Measurements from ENCODE around the gene RPS6KC1. TPM values are rescaled to one million over a fixed set of nuclear protein-coding genes. Genes with fewer than 3 reads are reported as not detected.

Gene RPS6KC1
- total and polyA plus RNA-seq, 4 experiments from 2014 or later: 4.2 to 15.4 (median 11.2) TPM

DNA sequence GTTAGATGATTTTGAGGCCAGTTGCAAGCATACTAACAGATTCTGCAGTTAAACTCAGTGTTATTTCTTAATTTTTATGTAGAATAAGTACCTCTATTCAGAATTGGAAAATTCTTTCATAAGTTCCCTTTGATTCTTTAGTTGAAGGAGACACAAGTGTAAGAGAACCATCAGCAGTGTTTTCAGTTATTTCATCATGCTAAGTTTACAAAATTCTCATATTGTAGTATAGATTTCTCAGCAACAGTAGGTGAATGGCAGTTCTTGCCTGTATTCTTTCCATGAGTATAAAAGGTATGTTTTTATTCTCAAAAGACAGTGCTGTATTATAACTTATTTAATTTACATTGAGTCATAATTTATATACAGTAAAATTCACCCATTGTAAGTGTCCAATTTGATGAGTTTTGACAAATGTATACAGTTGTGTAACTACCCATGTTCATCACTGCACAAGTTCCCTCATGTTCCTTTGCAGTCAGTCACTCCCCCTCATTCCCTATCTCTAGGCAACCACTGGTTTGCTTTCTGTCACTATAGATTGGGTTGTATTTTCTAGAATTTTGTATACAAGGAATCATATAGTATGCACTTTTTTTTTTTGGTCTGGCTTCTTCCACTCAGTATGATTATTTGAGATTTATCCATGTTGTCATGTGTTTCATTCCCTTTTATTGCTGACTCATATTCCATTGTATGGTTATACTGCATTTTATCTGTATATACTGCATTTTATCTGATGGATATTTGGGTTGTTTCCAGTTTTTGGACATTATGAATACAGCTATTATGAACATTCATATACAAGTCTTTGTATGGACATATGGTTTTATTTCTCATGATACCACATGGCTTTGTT lies 3.9 kb downstream of the RPS6KC1 start:
- peaks cover 18% of the 10 kb centered on the region for H3K4me1 ChIP-seq (ENCODE audit: insufficient read depth, low read length)
- Mint-ChIP-seq H3K4me3 (no peak overlapping the region), H3K36me3 (peaks cover 4 to 12% of the 10 kb centered on the region in 2 donors), H3K9me3 (peaks cover 0 to 3% (median 0%) of the 10 kb centered on the region in 8 donors), H3K4me1 (peaks cover 26 to 41% (median 33%) of the 10 kb centered on the region in 4 donors), H3K27ac (peak overlapping the region in 1 of 7 donors; percentile 35), H3K27me3 (peaks cover 0 to 2% of the 10 kb centered on the region in 2 donors)
- no peaks in the 10 kb centered on the region for H3K27me3 ChIP-seq (ENCODE audit: insufficient read depth, low read length)
- CTCF ChIA-PET (ENCODE audit: partially characterized antibody): interaction anchor here (0.9 kb wide), 1 partner anchor 28 kb away, joined by 3 read pairs; no protein-coding TSS in a partner anchor
- H3K9me3 ChIP-seq (ENCODE audit: control insufficient read depth in 1 of 2, low read length in 2 of 2): no peaks in the 10 kb centered on the region
- no peak overlapping the region for H3K27ac ChIP-seq (ENCODE audit: low read depth, low read length)
- no peak overlapping the region for H3K4me3 ChIP-seq (ENCODE audit: low read length in 2 of 2)
- H3K36me3 ChIP-seq (ENCODE audit: insufficient read depth, low read length): no peaks in the 10 kb centered on the region
- intact Hi-C loops (cut with micrococcal nuclease): no loop called here
- POLR2A ChIA-PET (ENCODE audit: partially characterized antibody): no interaction called here
- no peak for DNase-seq

DNA sequence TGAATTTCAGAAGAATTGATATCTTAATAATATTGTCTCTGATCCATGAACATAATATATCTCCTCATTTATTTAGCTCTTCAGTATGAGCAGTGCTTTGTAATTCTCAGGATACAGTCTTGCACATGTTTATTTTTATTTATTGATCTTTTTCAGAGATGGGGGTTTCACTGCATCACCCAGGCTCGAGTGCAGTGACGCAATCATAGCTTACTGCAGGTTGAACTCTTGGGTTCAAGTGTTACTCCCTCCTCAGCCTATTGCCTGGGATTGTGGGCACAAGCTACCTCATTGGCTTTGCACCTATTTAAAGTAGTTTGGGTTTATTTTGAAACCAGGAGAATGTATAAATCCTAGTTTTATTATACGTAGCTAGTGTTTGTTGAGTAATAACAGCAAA lies 4.7 kb downstream of the RPS6KC1 start:
- Histone ChIP-seq H3K27me3 (ENCODE audit: insufficient read depth, low read length) (no peaks in the 10 kb centered on the region), H3K9me3 (ENCODE audit: control insufficient read depth in 1 of 2, low read length in 2 of 2) (no peaks in the 10 kb centered on the region), H3K4me1 (ENCODE audit: insufficient read depth, low read length) (peaks cover 13% of the 10 kb centered on the region), H3K4me3 (ENCODE audit: low read length in 2 of 2) (no peak overlapping the region), H3K36me3 (ENCODE audit: insufficient read depth, low read length) (no peaks in the 10 kb centered on the region), H3K27ac (ENCODE audit: low read depth, low read length) (no peak overlapping the region)
- H3K27ac Mint-ChIP-seq: no peak overlapping the region
- peaks cover 18 to 33% (median 25%) of the 10 kb centered on the region in 4 donors for H3K4me1 Mint-ChIP-seq
- intact Hi-C loops (cut with micrococcal nuclease): no loop called here
- peaks cover 0 to under 1% (median 0%) of the 10 kb centered on the region in 8 donors for H3K9me3 Mint-ChIP-seq
- H3K4me3 Mint-ChIP-seq: no peak overlapping the region
- H3K36me3 Mint-ChIP-seq: peaks cover 4 to 6% of the 10 kb centered on the region in 2 donors
- ChIA-PET CTCF (ENCODE audit: partially characterized antibody) (interaction anchor here (0.9 kb wide), 1 partner anchor 29 kb away, joined by 3 read pairs; no protein-coding TSS in a partner anchor), POLR2A (ENCODE audit: partially characterized antibody) (no interaction called here)
- no peaks in the 10 kb centered on the region for H3K27me3 Mint-ChIP-seq
- no peak for DNase-seq

DNA sequence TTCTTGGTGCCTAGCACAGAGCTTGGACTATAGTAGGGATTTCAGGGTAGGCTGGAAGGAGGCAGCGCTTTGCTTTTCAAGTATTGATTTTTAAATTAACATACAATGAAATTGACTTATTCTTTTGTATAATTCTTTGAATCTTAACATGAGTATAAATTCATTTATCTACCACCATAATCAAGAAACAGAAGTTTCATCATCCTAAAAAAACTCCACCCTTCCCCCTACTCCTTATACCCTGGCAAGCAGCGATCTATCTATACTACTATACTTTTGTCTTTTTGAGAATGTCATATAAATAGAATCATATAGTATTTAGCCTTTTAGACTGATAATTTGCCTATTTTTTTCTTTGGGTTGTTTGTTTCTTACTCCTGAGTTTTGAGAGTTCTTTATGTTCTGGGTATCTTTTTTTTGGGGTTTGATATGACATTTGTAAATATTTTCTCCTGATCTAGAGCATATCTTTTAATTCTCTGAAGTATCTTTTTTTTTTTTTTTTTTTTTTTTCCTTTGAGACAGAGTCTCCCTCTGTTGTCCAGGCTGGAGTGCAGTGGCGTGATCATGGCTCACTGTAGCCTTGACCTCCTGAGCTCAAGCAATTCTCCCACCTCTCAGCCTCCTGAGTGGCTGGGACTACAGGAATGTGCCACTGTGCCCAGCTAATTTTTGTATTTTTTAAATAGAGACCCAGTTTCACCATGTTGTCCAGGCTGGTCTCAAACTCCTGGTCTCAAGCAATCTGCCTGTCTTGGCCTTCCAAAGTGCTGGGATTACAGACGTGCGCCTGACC lies 6.4 kb downstream of the RPS6KC1 start:
- Histone ChIP-seq H3K27ac (ENCODE audit: low read depth, low read length) (no peak overlapping the region), H3K4me1 (ENCODE audit: insufficient read depth, low read length) (peaks cover 4% of the 10 kb centered on the region), H3K4me3 (ENCODE audit: low read length in 2 of 2) (no peak overlapping the region), H3K36me3 (ENCODE audit: insufficient read depth, low read length) (no peaks in the 10 kb centered on the region), H3K9me3 (ENCODE audit: control insufficient read depth in 1 of 2, low read length in 2 of 2) (no peaks in the 10 kb centered on the region), H3K27me3 (ENCODE audit: insufficient read depth, low read length) (no peaks in the 10 kb centered on the region)
- CTCF ChIA-PET (ENCODE audit: partially characterized antibody): no interaction called here
- no peak overlapping the region for H3K4me3 Mint-ChIP-seq
- POLR2A ChIA-PET (ENCODE audit: partially characterized antibody): no interaction called here
- H3K36me3 Mint-ChIP-seq: peaks cover 0 to 4% of the 10 kb centered on the region in 2 donors
- H3K27me3 Mint-ChIP-seq: no peaks in the 10 kb centered on the region
- intact Hi-C loops (cut with micrococcal nuclease): no loop called here
- H3K4me1 Mint-ChIP-seq: peaks cover 10 to 22% (median 17%) of the 10 kb centered on the region in 4 donors
- no peaks in the 10 kb centered on the region for H3K9me3 Mint-ChIP-seq
- no peak for DNase-seq
- H3K27ac Mint-ChIP-seq: no peak overlapping the region

DNA sequence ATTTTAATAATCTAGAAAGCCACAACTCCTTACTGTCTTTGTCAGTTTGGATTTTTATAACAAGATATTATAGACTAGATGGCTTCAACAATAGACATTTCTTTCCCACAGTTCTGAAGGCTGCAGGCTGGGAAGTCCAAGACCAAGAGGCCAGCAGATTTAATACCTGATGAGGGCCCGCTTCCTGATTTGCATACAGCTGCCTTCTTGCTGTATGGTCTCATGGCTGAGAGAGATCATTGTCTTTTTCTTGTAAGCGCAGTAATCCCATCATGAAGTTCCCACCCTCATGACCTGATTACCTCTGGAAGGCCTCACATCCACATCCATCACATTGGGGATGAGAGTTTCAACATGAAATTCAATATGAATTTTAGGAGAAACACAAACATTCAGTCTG lies 9.8 kb downstream of the RPS6KC1 start:
- CTCF ChIA-PET (ENCODE audit: partially characterized antibody): no interaction called here
- Histone ChIP-seq H3K36me3 (ENCODE audit: insufficient read depth, low read length) (no peaks in the 10 kb centered on the region), H3K27me3 (ENCODE audit: insufficient read depth, low read length) (no peaks in the 10 kb centered on the region), H3K4me3 (ENCODE audit: low read length in 2 of 2) (no peak overlapping the region), H3K4me1 (ENCODE audit: insufficient read depth, low read length) (no peaks in the 10 kb centered on the region), H3K9me3 (ENCODE audit: control insufficient read depth in 1 of 2, low read length in 2 of 2) (no peaks in the 10 kb centered on the region), H3K27ac (ENCODE audit: low read depth, low read length) (no peak overlapping the region)
- no peaks in the 10 kb centered on the region for H3K27me3 Mint-ChIP-seq
- no peaks in the 10 kb centered on the region for H3K9me3 Mint-ChIP-seq
- no peak for DNase-seq
- no peak overlapping the region for H3K27ac Mint-ChIP-seq
- H3K4me1 Mint-ChIP-seq: peaks cover 4 to 13% (median 8%) of the 10 kb centered on the region in 4 donors
- POLR2A ChIA-PET (ENCODE audit: partially characterized antibody): no interaction called here
- no peak overlapping the region for H3K4me3 Mint-ChIP-seq
- intact Hi-C loops (cut with micrococcal nuclease): no loop called here
- no peaks in the 10 kb centered on the region for H3K36me3 Mint-ChIP-seq

DNA sequence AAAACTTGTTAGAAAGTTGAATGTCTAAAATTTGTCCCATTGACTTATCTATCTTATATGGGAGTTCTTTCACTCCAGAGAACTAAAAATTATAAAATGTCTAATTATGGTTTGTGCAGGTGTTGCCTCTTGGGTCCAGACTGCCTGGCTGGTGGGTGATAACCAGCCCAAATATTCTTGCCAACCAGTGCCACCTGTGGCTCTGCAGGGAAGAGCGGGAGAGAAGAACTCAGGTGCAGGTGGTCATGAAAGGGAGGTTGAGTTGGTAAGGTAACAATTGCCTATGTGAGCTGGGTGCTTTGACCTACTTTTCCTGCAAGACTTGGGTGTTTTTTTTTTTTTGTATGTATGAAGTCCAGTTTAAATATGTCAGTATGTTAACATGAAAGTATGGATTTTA lies 10.2 kb downstream of the RPS6KC1 start:
- H3K27me3 ChIP-seq (ENCODE audit: insufficient read depth, low read length): no peaks in the 10 kb centered on the region
- H3K4me1 Mint-ChIP-seq: peaks cover 4 to 13% (median 8%) of the 10 kb centered on the region in 4 donors
- no peak overlapping the region for H3K4me3 ChIP-seq (ENCODE audit: low read length in 2 of 2)
- H3K36me3 Mint-ChIP-seq: no peaks in the 10 kb centered on the region
- no peak overlapping the region for H3K27ac ChIP-seq (ENCODE audit: low read depth, low read length)
- intact Hi-C loops (cut with micrococcal nuclease): no loop called here
- ChIA-PET CTCF (ENCODE audit: partially characterized antibody) (no interaction called here), POLR2A (ENCODE audit: partially characterized antibody) (no interaction called here)
- no peak overlapping the region for H3K27ac Mint-ChIP-seq
- H3K4me1 ChIP-seq (ENCODE audit: insufficient read depth, low read length): no peaks in the 10 kb centered on the region
- H3K9me3 ChIP-seq (ENCODE audit: control insufficient read depth in 1 of 2, low read length in 2 of 2): no peaks in the 10 kb centered on the region
- H3K9me3 Mint-ChIP-seq: no peaks in the 10 kb centered on the region
- H3K27me3 Mint-ChIP-seq: no peaks in the 10 kb centered on the region
- no peak for DNase-seq
- H3K36me3 ChIP-seq (ENCODE audit: insufficient read depth, low read length): no peaks in the 10 kb centered on the region
- no peak overlapping the region for H3K4me3 Mint-ChIP-seq

DNA sequence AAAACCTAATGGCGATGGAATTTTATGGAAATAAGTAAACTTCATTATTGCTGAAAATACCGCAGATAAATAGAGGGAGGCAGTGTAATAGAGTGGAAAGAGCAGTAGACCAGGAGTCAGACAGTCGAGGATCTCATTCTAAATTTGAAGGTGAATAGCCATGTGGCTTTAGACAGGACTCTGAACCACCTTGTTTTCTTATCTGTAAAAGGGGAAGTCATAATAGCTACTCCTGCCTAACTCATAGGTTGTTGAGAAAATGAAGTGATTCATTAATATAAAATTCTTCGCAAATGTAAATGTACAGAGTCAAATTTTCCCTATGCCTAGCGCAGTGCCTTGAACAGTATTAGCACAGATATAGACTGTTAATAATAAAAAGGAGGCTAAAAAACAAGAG lies 14.8 kb downstream of the RPS6KC1 start:
- no peak for DNase-seq
- no peak overlapping the region for H3K4me3 Mint-ChIP-seq
- peak overlapping the region in 1 of 7 donors; percentile 35 for H3K27ac Mint-ChIP-seq
- ChIA-PET CTCF (ENCODE audit: partially characterized antibody) (no interaction called here), POLR2A (ENCODE audit: partially characterized antibody) (no interaction called here)
- Histone ChIP-seq H3K36me3 (ENCODE audit: insufficient read depth, low read length) (no peaks in the 10 kb centered on the region), H3K27ac (ENCODE audit: low read depth, low read length) (no peak overlapping the region), H3K9me3 (ENCODE audit: control insufficient read depth in 1 of 2, low read length in 2 of 2) (no peaks in the 10 kb centered on the region), H3K27me3 (ENCODE audit: insufficient read depth, low read length) (no peaks in the 10 kb centered on the region), H3K4me1 (ENCODE audit: insufficient read depth, low read length) (no peaks in the 10 kb centered on the region), H3K4me3 (ENCODE audit: low read length in 2 of 2) (no peak overlapping the region)
- H3K4me1 Mint-ChIP-seq: peaks cover 4 to 17% (median 8%) of the 10 kb centered on the region in 4 donors
- intact Hi-C loops (cut with micrococcal nuclease): no loop called here
- H3K36me3 Mint-ChIP-seq: no peaks in the 10 kb centered on the region
- H3K27me3 Mint-ChIP-seq: no peaks in the 10 kb centered on the region
- H3K9me3 Mint-ChIP-seq: no peaks in the 10 kb centered on the region

DNA sequence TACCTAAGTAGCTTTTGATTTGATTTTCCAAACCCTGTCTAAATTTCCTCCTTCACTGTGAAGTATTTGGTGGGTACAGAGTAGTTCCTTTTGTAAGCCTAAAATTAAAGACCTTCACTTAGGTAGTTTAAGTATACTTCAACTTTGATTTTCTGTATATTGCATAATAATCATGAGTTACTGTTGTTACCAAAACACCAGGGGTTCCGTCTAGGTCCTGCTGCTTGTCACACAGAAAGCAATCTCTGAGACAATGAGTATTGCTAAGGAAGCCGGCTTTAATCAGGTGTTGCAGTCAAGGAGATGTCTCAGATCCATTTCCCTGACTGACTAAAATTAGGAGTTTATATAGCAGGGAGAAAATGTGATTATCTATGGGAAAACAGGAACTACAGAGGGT lies 15.3 kb downstream of the RPS6KC1 start:
- H3K27me3 ChIP-seq (ENCODE audit: insufficient read depth, low read length): no peaks in the 10 kb centered on the region
- intact Hi-C loops (cut with micrococcal nuclease): no loop called here
- no peak overlapping the region for H3K27ac ChIP-seq (ENCODE audit: low read depth, low read length)
- no peaks in the 10 kb centered on the region for H3K36me3 Mint-ChIP-seq
- no peaks in the 10 kb centered on the region for H3K9me3 Mint-ChIP-seq
- no peak overlapping the region for H3K27ac Mint-ChIP-seq
- no peaks in the 10 kb centered on the region for H3K4me1 ChIP-seq (ENCODE audit: insufficient read depth, low read length)
- no peaks in the 10 kb centered on the region for H3K36me3 ChIP-seq (ENCODE audit: insufficient read depth, low read length)
- no peak overlapping the region for H3K4me3 ChIP-seq (ENCODE audit: low read length in 2 of 2)
- no peaks in the 10 kb centered on the region for H3K27me3 Mint-ChIP-seq
- no peak overlapping the region for H3K4me3 Mint-ChIP-seq
- H3K9me3 ChIP-seq (ENCODE audit: control insufficient read depth in 1 of 2, low read length in 2 of 2): no peaks in the 10 kb centered on the region
- H3K4me1 Mint-ChIP-seq: peaks cover under 1 to 17% (median 8%) of the 10 kb centered on the region in 4 donors
- ChIA-PET POLR2A (ENCODE audit: partially characterized antibody) (no interaction called here), CTCF (ENCODE audit: partially characterized antibody) (no interaction called here)
- DNase-seq: no peak
